ENCODE results near the gene ATP6V1E1. TPM values are rescaled to one million over a fixed set of nuclear protein-coding genes. Genes with fewer than 3 reads are reported as not detected.
A peak's percentile ranks its signal among the peaks of the same experiment; 100 is the strongest.

ATP6V1E1 gene
- total and polyA plus RNA-seq, 2 experiments from 2014 or later = 75.2 to 113 TPM

GRCh38 chr22:17607891-17608521, 20.5 kb downstream of the ATP6V1E1 start:
- Histone ChIP-seq H3K27ac (peak overlapping the region; percentile 48), H3K27me3 (no peaks in the 10 kb centered on the region), H3K4me3 (no peak overlapping the region), H3K36me3 (peaks cover 29% of the 10 kb centered on the region), H3K9me3 (ENCODE audit: low read depth) (no peaks in the 10 kb centered on the region), H3K4me1 (ENCODE audit: low read depth) (no peaks in the 10 kb centered on the region)
- TF ChIP-seq CTCF (IDR thresholded peaks at IDR 0.05; ENCODE audit: low read depth, low read length) = no peak
- DNase-seq (ENCODE audit: low read depth in 1 of 2, low spot score in 1 of 2) = no peak

GRCh38 chr22:17606496-17606895, 22.1 kb downstream of the ATP6V1E1 start:
- no peak for TF ChIP-seq CTCF (IDR thresholded peaks at IDR 0.05; ENCODE audit: low read depth, low read length)
- Histone ChIP-seq H3K27ac (peak overlapping the region; percentile 58), H3K4me1 (ENCODE audit: low read depth) (no peaks in the 10 kb centered on the region), H3K27me3 (no peaks in the 10 kb centered on the region), H3K36me3 (peaks cover 14% of the 10 kb centered on the region), H3K4me3 (no peak overlapping the region), H3K9me3 (ENCODE audit: low read depth) (no peaks in the 10 kb centered on the region)
- DNase-seq (ENCODE audit: low read depth in 1 of 2, low spot score in 1 of 2) = peak in 1 of 2 donors; percentile 78

GRCh38 chr22:17603668-17604067, 24.9 kb downstream of the ATP6V1E1 start:
- H3K27ac ChIP-seq = no peak overlapping the region
- no peaks in the 10 kb centered on the region for H3K4me1 ChIP-seq (ENCODE audit: low read depth)
- no peaks in the 10 kb centered on the region for H3K9me3 ChIP-seq (ENCODE audit: low read depth)
- H3K27me3 ChIP-seq = no peaks in the 10 kb centered on the region
- peaks cover 26% of the 10 kb centered on the region for H3K36me3 ChIP-seq
- DNase-seq (ENCODE audit: low read depth in 1 of 2, low spot score in 1 of 2) = no peak
- no peak for TF ChIP-seq CTCF (IDR thresholded peaks at IDR 0.05; ENCODE audit: low read depth, low read length)
- H3K4me3 ChIP-seq = no peak overlapping the region

- no peaks in the 10 kb centered on the region for H3K4me1 ChIP-seq (ENCODE audit: low read depth)
- H3K27me3 ChIP-seq = no peaks in the 10 kb centered on the region
- peak overlapping the region; percentile 19 for H3K27ac ChIP-seq
- TF ChIP-seq CTCF (IDR thresholded peaks at IDR 0.05; ENCODE audit: low read depth, low read length) = no peak
- H3K9me3 ChIP-seq (ENCODE audit: low read depth) = no peaks in the 10 kb centered on the region
- H3K36me3 ChIP-seq = peaks cover 35% of the 10 kb centered on the region
- no peak for DNase-seq (ENCODE audit: low read depth in 1 of 2, low spot score in 1 of 2)
- no peak overlapping the region for H3K4me3 ChIP-seq
These were observed 27.5 kb downstream of the ATP6V1E1 start for GRCh38 chr22:17601031-17601430.

GRCh38 chr22:17598318-17598717, 30.2 kb downstream of the ATP6V1E1 start:
- Histone ChIP-seq H3K4me1 (ENCODE audit: low read depth) (no peaks in the 10 kb centered on the region), H3K27ac (no peak overlapping the region), H3K36me3 (peaks cover 46% of the 10 kb centered on the region), H3K9me3 (ENCODE audit: low read depth) (no peaks in the 10 kb centered on the region), H3K4me3 (no peak overlapping the region), H3K27me3 (no peaks in the 10 kb centered on the region)
- no peak for TF ChIP-seq CTCF (IDR thresholded peaks at IDR 0.05; ENCODE audit: low read depth, low read length)
- no peak for DNase-seq (ENCODE audit: low read depth in 1 of 2, low spot score in 1 of 2)
